Activated CD4-positive, alpha-beta memory T cell treated with anti-CD3 and anti-CD28 coated beads for 36 hours (primary cell): ENCODE results near the gene ARHGAP32. TPM values are rescaled to one million over a fixed set of nuclear protein-coding genes. Genes with fewer than 3 reads are reported as not detected.

Experiments
- CTCF ChIA-PET: fragments of 350-600 bp; sonication (Branson Sonifier 250); formaldehyde crosslinking; loops from one replicate; lab custom pipeline; 2021; ENCODE audit warnings: antibody characterized with exemption, inconsistent platforms; lab: Charles Lee
- POLR2A ChIA-PET: fragments of 350-600 bp; sonication (Branson Sonifier 250); formaldehyde crosslinking; loops from one replicate; lab custom pipeline; 2021; ENCODE audit warnings: antibody characterized with exemption; lab: Charles Lee
- DNase-seq: peaks from one replicate; pipeline ENCODE4 v3.0.0-alpha.2; 2020
- H3K27ac Mint-ChIP-seq: one replicate; pipeline ENCODE4 v1.8.0; 2021; ENCODE audit warnings: mixed read lengths
- H3K27me3 Mint-ChIP-seq: one replicate; pipeline ENCODE4 v1.8.0; 2021; ENCODE audit warnings: mixed read lengths
- H3K36me3 Mint-ChIP-seq: one replicate; pipeline ENCODE4 v1.8.0; 2021; ENCODE audit warnings: mixed read lengths
- H3K4me1 Mint-ChIP-seq: one replicate; pipeline ENCODE4 v1.8.0; 2021; ENCODE audit warnings: low read depth, mixed read lengths
- H3K4me3 Mint-ChIP-seq: one replicate; pipeline ENCODE4 v1.8.0; 2021; ENCODE audit warnings: mild to moderate bottlenecking, mixed read lengths
- H3K9me3 Mint-ChIP-seq: one replicate; pipeline ENCODE4 v1.8.0; 2021; ENCODE audit warnings: mixed read lengths
- intact Hi-C: fragments of 100-400 bp; cut with micrococcal nuclease; formaldehyde crosslinking; loops from one replicate; pipeline ENCODE4 v1.15.1; 2023
- total RNA-seq, 2 experiments: library from RNA; stranded (reverse); gene quantifications; one replicate each; pipeline ENCODE4 v1.2.3, GENCODE V29; 2021

Gene ARHGAP32
- total RNA-seq, 2 experiments from 2014 or later: 3.7 to 4.3 TPM

GRCh38 chr11:128961645-128962044 lies 230.5 kb downstream of the ARHGAP32 start:
- CTCF ChIA-PET: interaction anchor here (1.1 to 1.8 kb wide), 2 partner anchors 77 to 78 kb away, joined by 3 to 4 read pairs; no protein-coding TSS in a partner anchor
- H3K36me3 Mint-ChIP-seq: no peaks in the 10 kb centered on the region
- H3K9me3 Mint-ChIP-seq: no peaks in the 10 kb centered on the region
- POLR2A ChIA-PET: no interaction called here
- intact Hi-C loops: loop anchor here (5.0 to 10.0 kb wide), 2 partner anchors 371 to 807 kb away; no protein-coding TSS in a partner anchor
- H3K4me3 Mint-ChIP-seq: no peak overlapping the region
- H3K27me3 Mint-ChIP-seq: peaks cover 7% of the 10 kb centered on the region
- no peak overlapping the region for H3K27ac Mint-ChIP-seq
- peaks cover 29% of the 10 kb centered on the region for H3K4me1 Mint-ChIP-seq
- DNase-seq: peak; percentile 15

GRCh38 chr11:128957202-128957482 lies 235.0 kb downstream of the ARHGAP32 start:
- Mint-ChIP-seq H3K9me3 (no peaks in the 10 kb centered on the region), H3K36me3 (no peaks in the 10 kb centered on the region), H3K27ac (no peak overlapping the region), H3K27me3 (peaks cover 15% of the 10 kb centered on the region), H3K4me1 (peaks cover 2% of the 10 kb centered on the region), H3K4me3 (no peak overlapping the region)
- CTCF ChIA-PET: interaction anchor here (0.6 to 10.5 kb wide), 25 partner anchors 8 to 797 kb away, joined by 3 to 243 read pairs (median 4); partner anchors contain the start of gene KCNJ5
- no peak for DNase-seq
- intact Hi-C loops: loop anchor here (5.0 kb wide), 1 partner anchor 925 kb away; no protein-coding TSS in a partner anchor
- POLR2A ChIA-PET: no interaction called here

- H3K27ac Mint-ChIP-seq: no peak overlapping the region
- no peaks in the 10 kb centered on the region for H3K36me3 Mint-ChIP-seq
- H3K27me3 Mint-ChIP-seq: peaks cover 15% of the 10 kb centered on the region
- no peak overlapping the region for H3K4me3 Mint-ChIP-seq
- H3K4me1 Mint-ChIP-seq: peaks cover 2% of the 10 kb centered on the region
- ChIA-PET POLR2A (no interaction called here), CTCF (interaction anchor here (0.6 to 10.5 kb wide), 36 partner anchors 8 to 1113 kb away, joined by 3 to 243 read pairs (median 4); partner anchors contain the start of gene KCNJ5)
- no peaks in the 10 kb centered on the region for H3K9me3 Mint-ChIP-seq
- intact Hi-C loops: loop anchor here (1.0 to 5.0 kb wide), 2 partner anchors 72 to 924 kb away; no protein-coding TSS in a partner anchor
- no peak for DNase-seq
These were observed 235.5 kb downstream of the ARHGAP32 start for GRCh38 chr11:128956401-128957201.

- ChIA-PET POLR2A (no interaction called here), CTCF (interaction anchor here (0.6 to 10.5 kb wide), 16 partner anchors 12 to 1112 kb away, joined by 3 to 243 read pairs (median 5); no protein-coding TSS in a partner anchor)
- Mint-ChIP-seq H3K4me1 (peaks cover 2% of the 10 kb centered on the region), H3K4me3 (no peak overlapping the region), H3K9me3 (no peaks in the 10 kb centered on the region), H3K27me3 (peaks cover 14% of the 10 kb centered on the region), H3K27ac (no peak overlapping the region), H3K36me3 (no peaks in the 10 kb centered on the region)
- no peak for DNase-seq
- intact Hi-C loops: loop anchor here (1.0 to 5.0 kb wide), 2 partner anchors 71 to 923 kb away; no protein-coding TSS in a partner anchor
These were observed 236.5 kb downstream of the ARHGAP32 start for GRCh38 chr11:128955636-128956035.

- Mint-ChIP-seq H3K4me3 (no peak overlapping the region), H3K27me3 (peaks cover 16% of the 10 kb centered on the region), H3K27ac (no peak overlapping the region), H3K36me3 (no peaks in the 10 kb centered on the region), H3K4me1 (peaks cover 2% of the 10 kb centered on the region), H3K9me3 (no peaks in the 10 kb centered on the region)
- POLR2A ChIA-PET: no interaction called here
- CTCF ChIA-PET: interaction anchor here (10.5 kb wide), 1 partner anchor 68 kb away, joined by 243 read pairs; no protein-coding TSS in a partner anchor
- intact Hi-C loops: no loop called here
- DNase-seq: no peak
These were observed 239.0 kb downstream of the ARHGAP32 start for GRCh38 chr11:128953151-128953550.

- ChIA-PET POLR2A (no interaction called here), CTCF (interaction anchor here (2.5 to 10.5 kb wide), 2 partner anchors 65 kb away, joined by 20 to 243 read pairs; no protein-coding TSS in a partner anchor)
- Mint-ChIP-seq H3K27ac (no peak overlapping the region), H3K9me3 (no peaks in the 10 kb centered on the region), H3K36me3 (no peaks in the 10 kb centered on the region), H3K4me3 (no peak overlapping the region), H3K4me1 (no peaks in the 10 kb centered on the region), H3K27me3 (peaks cover 12% of the 10 kb centered on the region)
- intact Hi-C loops: no loop called here
- no peak for DNase-seq
These were observed 242.2 kb downstream of the ARHGAP32 start for GRCh38 chr11:128949791-128950454.

GRCh38 chr11:128948583-128948982 lies 243.5 kb downstream of the ARHGAP32 start:
- no peak for DNase-seq
- CTCF ChIA-PET: interaction anchor here (1.2 to 2.5 kb wide), 5 partner anchors 8 to 791 kb away, joined by 3 to 20 read pairs (median 5); no protein-coding TSS in a partner anchor
- Mint-ChIP-seq H3K27ac (no peak overlapping the region), H3K27me3 (peaks cover 12% of the 10 kb centered on the region), H3K4me1 (no peaks in the 10 kb centered on the region), H3K4me3 (no peak overlapping the region), H3K9me3 (no peaks in the 10 kb centered on the region), H3K36me3 (no peaks in the 10 kb centered on the region)
- intact Hi-C loops: no loop called here
- POLR2A ChIA-PET: no interaction called here

- Mint-ChIP-seq H3K4me3 (no peak overlapping the region), H3K36me3 (no peaks in the 10 kb centered on the region), H3K27me3 (peaks cover 11% of the 10 kb centered on the region), H3K9me3 (no peaks in the 10 kb centered on the region), H3K4me1 (no peaks in the 10 kb centered on the region), H3K27ac (no peak overlapping the region)
- intact Hi-C loops: no loop called here
- DNase-seq: no peak
- POLR2A ChIA-PET: no interaction called here
- CTCF ChIA-PET: interaction anchor here (1.2 to 2.5 kb wide), 4 partner anchors 9 to 790 kb away, joined by 3 to 20 read pairs (median 5); no protein-coding TSS in a partner anchor
These were observed 244.4 kb downstream of the ARHGAP32 start for GRCh38 chr11:128947773-128948172.

GRCh38 chr11:128946648-128947047 lies 245.5 kb downstream of the ARHGAP32 start:
- Mint-ChIP-seq H3K9me3 (no peaks in the 10 kb centered on the region), H3K4me1 (no peaks in the 10 kb centered on the region), H3K4me3 (no peak overlapping the region), H3K27me3 (peaks cover 10% of the 10 kb centered on the region), H3K27ac (no peak overlapping the region), H3K36me3 (no peaks in the 10 kb centered on the region)
- intact Hi-C loops: no loop called here
- CTCF ChIA-PET: no interaction called here
- POLR2A ChIA-PET: no interaction called here
- DNase-seq: no peak

- ChIA-PET POLR2A (no interaction called here), CTCF (interaction anchor here (0.9 to 1.2 kb wide), 3 partner anchors 13 to 58 kb away, joined by 4 read pairs; no protein-coding TSS in a partner anchor)
- intact Hi-C loops: no loop called here
- Mint-ChIP-seq H3K9me3 (no peaks in the 10 kb centered on the region), H3K4me1 (no peaks in the 10 kb centered on the region), H3K36me3 (no peaks in the 10 kb centered on the region), H3K27ac (no peak overlapping the region), H3K27me3 (peaks cover 8% of the 10 kb centered on the region), H3K4me3 (no peak overlapping the region)
- DNase-seq: no peak
These were observed 248.6 kb downstream of the ARHGAP32 start for GRCh38 chr11:128943428-128943976.

GRCh38 chr11:128942817-128943427 lies 249.2 kb downstream of the ARHGAP32 start, which contains the start of gene TP53AIP1:
TSS of gene TP53AIP1 (minus strand) at chr11:128942871. CDS start at chr11:128937818, 5,053 bp downstream.
- no peaks in the 10 kb centered on the region for H3K9me3 Mint-ChIP-seq
- CTCF ChIA-PET: interaction anchor here (0.9 to 1.2 kb wide), 2 partner anchors 14 to 37 kb away, joined by 4 read pairs; no protein-coding TSS in a partner anchor
- peaks cover 6% of the 10 kb centered on the region for H3K27me3 Mint-ChIP-seq
- no peak for DNase-seq
- H3K4me3 Mint-ChIP-seq: no peak within 1 kb of the TSS
- POLR2A ChIA-PET: no interaction called here
- H3K27ac Mint-ChIP-seq: no peak within 1 kb of the TSS
- intact Hi-C loops: no loop called here
- no peaks in the 10 kb centered on the region for H3K4me1 Mint-ChIP-seq
- H3K36me3 Mint-ChIP-seq: no peaks in the 10 kb centered on the region
